ENCODE measurements around the gene PROKR2. TPM values are rescaled to one million over a fixed set of nuclear protein-coding genes. Genes with fewer than 3 reads are reported as not detected.

Gene PROKR2
- not detected in 2 replicates for total RNA-seq

GRCh38 chr20:5316188-5317158 lies at the start of gene PROKR2:
Gene PROKR2 (minus strand): TSS chr20:5316954. CDS start chr20:5314369, 2,585 bp downstream.

Other genes with a start within 250 kb of the PROKR2 start
- 39.3 and 55.0 TPM in 2 replicates for gene TMEM230, start 203.9 kb downstream of the PROKR2 start, total RNA-seq
- 66.0 and 107 TPM in 2 replicates for gene PCNA, start 197.0 kb downstream of the PROKR2 start, total RNA-seq
- 21.2 and 21.7 TPM in 2 replicates for gene CDS2, start 189.9 kb downstream of the PROKR2 start, total RNA-seq